T-helper 2 cell treated with Interferon-gamma antibody and Interleukin-4, amounts not matched to agents 5 μg/mL and 100 μg/mL, for 36 hours (primary cell): ENCODE results near the gene MZB1.
"Not testable (repeated sequence)": the region's sequence is repeated elsewhere in the genome, so short reads cannot be mapped to it uniquely, and the experiment has no call there.

ENCODE experiments used
- DNase-seq: peaks from one replicate; pipeline ENCODE4 v3.0.0; 2021; ENCODE audit warnings: low spot score
- H3K27ac Mint-ChIP-seq: one replicate; pipeline ENCODE4 v1.8.0; 2021; ENCODE audit warnings: mild to moderate bottlenecking, mixed read lengths
- H3K27me3 Mint-ChIP-seq: one replicate; pipeline ENCODE4 v1.8.0; 2021; ENCODE audit warnings: low read depth, mixed read lengths
- H3K36me3 Mint-ChIP-seq: one replicate; pipeline ENCODE4 v1.8.0; 2021; ENCODE audit warnings: low read depth, mixed read lengths
- H3K4me1 Mint-ChIP-seq: one replicate; pipeline ENCODE4 v1.8.0; 2021; ENCODE audit warnings: low read depth, mixed read lengths
- H3K4me3 Mint-ChIP-seq: one replicate; pipeline ENCODE4 v1.8.0; 2022; ENCODE audit warnings: mild to moderate bottlenecking, moderate library complexity, mixed read lengths
- H3K9me3 Mint-ChIP-seq: one replicate; pipeline ENCODE4 v1.8.0; 2021; ENCODE audit warnings: mixed read lengths

Gene MZB1

GRCh38 chr5:139360384-139360783, 29.3 kb downstream of the MZB1 start:
- Mint-ChIP-seq H3K4me1 (no peaks in the 10 kb centered on the region), H3K27ac (no peak overlapping the region)

GRCh38 chr5:139358064-139358463, 31.6 kb downstream of the MZB1 start:
- Mint-ChIP-seq H3K9me3 (peaks cover 7% of the 10 kb centered on the region), H3K27ac (no peak overlapping the region), H3K27me3 (no peaks in the 10 kb centered on the region), H3K36me3 (peaks cover 35% of the 10 kb centered on the region), H3K4me1 (peaks cover 4% of the 10 kb centered on the region), H3K4me3 (no peak overlapping the region)
- DNase-seq = no peak

More at GRCh38 chr5:139360384-139360783, 29.3 kb downstream of the MZB1 start:
- H3K27me3 Mint-ChIP-seq = no peaks in the 10 kb centered on the region
- DNase-seq = no peak
- peaks cover 41% of the 10 kb centered on the region for H3K36me3 Mint-ChIP-seq
- H3K4me3 Mint-ChIP-seq = no peak overlapping the region
- H3K9me3 Mint-ChIP-seq = no peaks in the 10 kb centered on the region

GRCh38 chr5:139355900-139356299, 33.8 kb downstream of the MZB1 start:
- peaks cover 32% of the 10 kb centered on the region for H3K36me3 Mint-ChIP-seq
- not testable (repeated sequence) for DNase-seq, H3K4me3 Mint-ChIP-seq, H3K27ac Mint-ChIP-seq, H3K27me3 Mint-ChIP-seq, H3K9me3 Mint-ChIP-seq, H3K4me1 Mint-ChIP-seq

GRCh38 chr5:139354186-139354585, 35.5 kb downstream of the MZB1 start:
- Mint-ChIP-seq H3K4me1 (peaks cover 8% of the 10 kb centered on the region), H3K27ac (peak overlapping the region; percentile 42)

GRCh38 chr5:139347863-139348262, 41.9 kb downstream of the MZB1 start:
- not testable (repeated sequence) for DNase-seq, H3K27me3 Mint-ChIP-seq, H3K4me3 Mint-ChIP-seq, H3K27ac Mint-ChIP-seq, H3K9me3 Mint-ChIP-seq
- Mint-ChIP-seq H3K4me1 (peaks cover 26% of the 10 kb centered on the region), H3K36me3 (peaks cover 28% of the 10 kb centered on the region)

More at GRCh38 chr5:139354186-139354585, 35.5 kb downstream of the MZB1 start:
- H3K9me3 Mint-ChIP-seq = peaks cover 7% of the 10 kb centered on the region
- H3K36me3 Mint-ChIP-seq = peaks cover 26% of the 10 kb centered on the region
- no peak overlapping the region for H3K4me3 Mint-ChIP-seq
- DNase-seq = no peak
- no peaks in the 10 kb centered on the region for H3K27me3 Mint-ChIP-seq

- H3K4me1 Mint-ChIP-seq = peaks cover 35% of the 10 kb centered on the region
- H3K4me3 Mint-ChIP-seq, H3K9me3 Mint-ChIP-seq, DNase-seq, H3K27ac Mint-ChIP-seq, H3K27me3 Mint-ChIP-seq: not testable (repeated sequence)
- H3K36me3 Mint-ChIP-seq = peaks cover 30% of the 10 kb centered on the region
Measured at GRCh38 chr5:139345442-139345841, 44.3 kb downstream of the MZB1 start.

GRCh38 chr5:139344177-139344576, 45.5 kb downstream of the MZB1 start:
- H3K4me1 Mint-ChIP-seq = peaks cover 37% of the 10 kb centered on the region
- peak overlapping the region; percentile 45 for H3K4me3 Mint-ChIP-seq
- H3K27me3 Mint-ChIP-seq = no peaks in the 10 kb centered on the region
- H3K9me3 Mint-ChIP-seq = no peaks in the 10 kb centered on the region
- H3K36me3 Mint-ChIP-seq = peaks cover 30% of the 10 kb centered on the region
- no peak for DNase-seq
- H3K27ac Mint-ChIP-seq = no peak overlapping the region

GRCh38 chr5:139343476-139343875, 46.2 kb downstream of the MZB1 start:
- H3K36me3 Mint-ChIP-seq = peaks cover 27% of the 10 kb centered on the region
- H3K4me1 Mint-ChIP-seq = peaks cover 33% of the 10 kb centered on the region
- H3K27ac Mint-ChIP-seq = peak overlapping the region; percentile 99
- no peaks in the 10 kb centered on the region for H3K27me3 Mint-ChIP-seq
- H3K9me3 Mint-ChIP-seq = no peaks in the 10 kb centered on the region
- H3K4me3 Mint-ChIP-seq = peak overlapping the region; percentile 96
- DNase-seq = no peak

GRCh38 chr5:139342423-139342723, 47.3 kb downstream of the MZB1 start:
- Mint-ChIP-seq H3K27me3 (no peaks in the 10 kb centered on the region), H3K4me3 (peak overlapping the region; percentile 96), H3K36me3 (peaks cover 26% of the 10 kb centered on the region), H3K9me3 (no peaks in the 10 kb centered on the region), H3K27ac (peak overlapping the region; percentile 99), H3K4me1 (peaks cover 33% of the 10 kb centered on the region)
- no peak for DNase-seq

GRCh38 chr5:139341689-139342422, 47.9 kb downstream of the MZB1 start, which contains the start of gene PAIP2:
Gene PAIP2 (plus strand): TSS chr5:139341854. CDS start chr5:139363785, 21,931 bp downstream.
- Mint-ChIP-seq H3K4me3 (peak within 1 kb of the TSS; percentile 96), H3K36me3 (peaks cover 22% of the 10 kb centered on the region), H3K4me1 (peaks cover 33% of the 10 kb centered on the region), H3K9me3 (no peaks in the 10 kb centered on the region), H3K27me3 (no peaks in the 10 kb centered on the region), H3K27ac (peak within 1 kb of the TSS; percentile 99)
- peak; percentile 96 for DNase-seq

GRCh38 chr5:139341187-139341688, 48.5 kb downstream of the MZB1 start:
- Mint-ChIP-seq H3K4me3 (peak overlapping the region; percentile 96), H3K9me3 (no peaks in the 10 kb centered on the region), H3K27ac (peak overlapping the region; percentile 99), H3K27me3 (no peaks in the 10 kb centered on the region), H3K4me1 (peaks cover 33% of the 10 kb centered on the region), H3K36me3 (peaks cover 21% of the 10 kb centered on the region)
- DNase-seq = no peak

GRCh38 chr5:139340051-139340450, 49.7 kb downstream of the MZB1 start:
- Mint-ChIP-seq H3K27ac (no peak overlapping the region), H3K4me1 (peaks cover 28% of the 10 kb centered on the region), H3K36me3 (peaks cover 17% of the 10 kb centered on the region), H3K4me3 (no peak overlapping the region), H3K27me3 (no peaks in the 10 kb centered on the region), H3K9me3 (no peaks in the 10 kb centered on the region)
- DNase-seq = no peak
